Fibroblast of villous mesenchyme (primary cell): ENCODE data around the gene AGAP2. TPM values are rescaled to one million over a fixed set of nuclear protein-coding genes. Genes with fewer than 3 reads are reported as not detected.

Experiments
- DNase-seq: peaks from one replicate; pipeline ENCODE4 v3.0.0-alpha.2; 2010; ENCODE audit warnings: low read depth
- H3K4me3 ChIP-seq: 2 replicates; pipeline ENCODE4 v1.5.1; 2011; ENCODE audit warnings: low read depth, mild to moderate bottlenecking, low read length
- total RNA-seq: library from RNA; depleted of rRNA; stranded (reverse); fragments of >200 nt; gene quantifications from 2 replicates; pipeline ENCODE4 v1.2.3, GENCODE V29; 2012
- TF ChIP-seq, protein P1 (sequence below): IDR thresholded peaks from 2 replicates; pipeline ENCODE4 v1.5.1; 2012; ENCODE audit warnings: low read depth, mild to moderate bottlenecking, low read length; ENCODE audit not compliant: insufficient read depth

The AGAP2 gene
- total RNA-seq, 1 donor = 0.43 TPM

DNA sequence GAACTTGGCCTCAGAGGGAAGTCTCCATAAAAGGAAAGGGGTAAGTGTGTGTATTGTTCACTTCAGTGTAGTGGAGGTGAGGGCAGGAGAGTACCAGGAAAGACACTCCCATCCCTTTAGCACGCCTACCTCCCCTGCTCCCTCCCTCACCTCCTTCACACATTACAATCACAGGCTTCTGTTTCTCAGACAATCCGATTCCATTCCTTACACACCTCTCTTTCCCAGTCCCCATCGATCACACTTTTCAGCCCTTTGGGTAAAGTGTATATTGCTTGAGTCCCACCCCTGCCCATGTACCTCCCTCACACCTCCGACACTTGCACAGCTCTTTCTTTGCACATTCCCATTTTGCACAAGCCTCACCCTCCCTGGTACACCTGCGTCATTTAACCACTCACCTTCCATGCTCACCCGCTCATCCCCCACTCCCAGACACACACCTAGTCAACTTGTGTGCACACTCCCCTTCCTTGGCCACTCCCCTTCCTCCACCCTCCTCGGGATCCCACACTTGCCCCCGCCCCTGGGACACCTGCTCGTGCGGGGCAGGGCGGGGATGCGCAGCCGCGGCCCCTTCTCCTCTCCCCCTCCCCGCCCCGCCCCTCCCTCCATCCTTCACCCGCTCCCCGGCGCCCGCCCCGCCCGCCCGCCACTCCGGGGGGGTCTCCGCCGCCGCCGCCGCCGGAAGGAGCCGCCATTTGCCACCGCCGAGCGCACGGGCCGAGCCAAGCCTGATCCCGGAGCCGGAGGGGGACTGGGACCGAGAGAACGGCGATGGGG, 16.1 kb upstream of the AGAP2 start, which contains the start of gene MARCHF9:
Gene MARCHF9 (plus strand): TSS at position 693 of the 783 bp plus-strand sequence. CDS start 426 bp downstream, outside the sequence.
- H3K4me3 ChIP-seq = peak within 1 kb of the TSS; percentile 59
- TF ChIP-seq, protein P1, sequence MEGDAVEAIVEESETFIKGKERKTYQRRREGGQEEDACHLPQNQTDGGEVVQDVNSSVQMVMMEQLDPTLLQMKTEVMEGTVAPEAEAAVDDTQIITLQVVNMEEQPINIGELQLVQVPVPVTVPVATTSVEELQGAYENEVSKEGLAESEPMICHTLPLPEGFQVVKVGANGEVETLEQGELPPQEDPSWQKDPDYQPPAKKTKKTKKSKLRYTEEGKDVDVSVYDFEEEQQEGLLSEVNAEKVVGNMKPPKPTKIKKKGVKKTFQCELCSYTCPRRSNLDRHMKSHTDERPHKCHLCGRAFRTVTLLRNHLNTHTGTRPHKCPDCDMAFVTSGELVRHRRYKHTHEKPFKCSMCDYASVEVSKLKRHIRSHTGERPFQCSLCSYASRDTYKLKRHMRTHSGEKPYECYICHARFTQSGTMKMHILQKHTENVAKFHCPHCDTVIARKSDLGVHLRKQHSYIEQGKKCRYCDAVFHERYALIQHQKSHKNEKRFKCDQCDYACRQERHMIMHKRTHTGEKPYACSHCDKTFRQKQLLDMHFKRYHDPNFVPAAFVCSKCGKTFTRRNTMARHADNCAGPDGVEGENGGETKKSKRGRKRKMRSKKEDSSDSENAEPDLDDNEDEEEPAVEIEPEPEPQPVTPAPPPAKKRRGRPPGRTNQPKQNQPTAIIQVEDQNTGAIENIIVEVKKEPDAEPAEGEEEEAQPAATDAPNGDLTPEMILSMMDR = no peak
- no peak for DNase-seq

GRCh38 chr12:57753756-57754337, 15.3 kb upstream of the AGAP2 start:
- TF ChIP-seq, protein P1 = no peak
- H3K4me3 ChIP-seq = no peak overlapping the region
- no peak for DNase-seq

- peak overlapping the region; percentile 39 for H3K4me3 ChIP-seq
- no peak for DNase-seq
- TF ChIP-seq, protein P1 = no peak
These were observed 14.1 kb upstream of the AGAP2 start for GRCh38 chr12:57752668-57753000.

GRCh38 chr12:57751788-57752667, 13.5 kb upstream of the AGAP2 start, which contains the start of gene CDK4:
Gene CDK4, minus strand, starts transcription at chr12:57752310. Its CDS starts 593 bp downstream, at chr12:57751717.
- DNase-seq = peak; percentile 100
- TF ChIP-seq, protein P1 = no peak
- H3K4me3 ChIP-seq = peak within 1 kb of the TSS; percentile 73

GRCh38 chr12:57751432-57751787, 12.9 kb upstream of the AGAP2 start:
- no peak for DNase-seq
- H3K4me3 ChIP-seq = peak overlapping the region; percentile 73
- TF ChIP-seq, protein P1 = no peak

DNA sequence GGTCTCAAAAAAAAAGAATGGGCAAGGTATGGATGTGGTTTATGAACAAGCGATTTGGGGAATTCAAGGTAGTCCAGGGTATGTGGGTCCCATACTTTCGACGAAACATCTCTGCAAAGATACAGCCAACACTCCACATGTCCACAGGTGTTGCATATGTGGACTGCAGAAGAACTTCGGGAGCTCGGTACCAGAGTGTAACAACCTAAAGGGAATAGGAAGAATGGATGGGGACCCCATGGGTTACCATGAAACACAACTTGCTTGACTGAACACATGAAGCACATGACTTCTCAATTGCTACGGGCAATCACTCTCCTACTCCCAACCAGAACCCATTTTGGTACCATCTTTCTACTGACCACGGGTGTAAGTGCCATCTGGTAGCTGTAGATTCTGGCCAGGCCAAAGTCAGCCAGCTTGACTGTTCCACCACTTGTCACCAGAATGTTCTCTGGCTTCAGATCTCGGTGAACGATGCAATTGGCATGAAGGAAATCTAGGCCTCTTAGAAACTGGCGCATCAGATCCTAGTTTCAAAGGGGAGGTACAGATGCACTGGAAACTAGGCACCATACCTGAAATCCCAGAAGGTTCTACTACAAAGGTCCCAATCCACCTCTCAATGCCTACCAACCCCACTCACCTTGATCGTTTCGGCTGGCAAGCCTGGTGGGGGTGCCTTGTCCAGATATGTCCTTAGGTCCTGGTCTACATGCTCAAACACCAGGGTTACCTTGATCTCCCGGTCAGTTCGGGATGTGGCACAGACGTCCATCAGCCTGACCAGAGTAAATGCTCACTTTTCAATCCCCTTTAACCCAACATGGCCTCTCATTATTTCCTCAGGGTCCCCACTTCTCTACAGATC, 12.3 kb upstream of the AGAP2 start:
- DNase-seq = no peak
- TF ChIP-seq, protein P1 = no peak
- peak overlapping the region; percentile 73 for H3K4me3 ChIP-seq
